ENCODE results near the gene GALK2. TPM values are rescaled to one million over a fixed set of nuclear protein-coding genes. Genes with fewer than 3 reads are reported as not detected.

GALK2 gene
- total RNA-seq, 1 experiment from 2014 or later: 43.5 TPM

GRCh38 chr15:49155834-49156627 is 14.0 kb upstream of the GALK2 start:
- H3K27me3 Mint-ChIP-seq (ENCODE audit: insufficient read depth, unreplicated experiment): no peaks in the 10 kb centered on the region
- H3K9me3 Mint-ChIP-seq (ENCODE audit: unreplicated experiment): no peaks in the 10 kb centered on the region
- ChIA-PET CTCF (interaction anchor here (0.6 to 2.2 kb wide), 4 partner anchors 10 to 979 kb away, joined by 3 to 9 read pairs (median 4); no protein-coding TSS in a partner anchor), POLR2A (interaction anchor here (0.6 to 4.9 kb wide), 42 partner anchors 9 to 1271 kb away, joined by 3 to 140 read pairs (median 4); partner anchors contain the start of genes CEP152, DTWD1, EID1 and FAM227B)
- BruUV-seq (replicated peaks): TSS peak; percentile 52
- peaks cover 25% of the 10 kb centered on the region for H3K4me1 Mint-ChIP-seq (ENCODE audit: insufficient read depth, unreplicated experiment)
- intact Hi-C loops (cut with micrococcal nuclease): loop anchor here (1.0 to 5.0 kb wide), 2 partner anchors 110 to 266 kb away; partner anchors contain the start of genes FGF7 and SECISBP2L
- H3K4me3 Mint-ChIP-seq (ENCODE audit: unreplicated experiment): peak overlapping the region; percentile 98
- TF ChIP-seq, protein P1, sequence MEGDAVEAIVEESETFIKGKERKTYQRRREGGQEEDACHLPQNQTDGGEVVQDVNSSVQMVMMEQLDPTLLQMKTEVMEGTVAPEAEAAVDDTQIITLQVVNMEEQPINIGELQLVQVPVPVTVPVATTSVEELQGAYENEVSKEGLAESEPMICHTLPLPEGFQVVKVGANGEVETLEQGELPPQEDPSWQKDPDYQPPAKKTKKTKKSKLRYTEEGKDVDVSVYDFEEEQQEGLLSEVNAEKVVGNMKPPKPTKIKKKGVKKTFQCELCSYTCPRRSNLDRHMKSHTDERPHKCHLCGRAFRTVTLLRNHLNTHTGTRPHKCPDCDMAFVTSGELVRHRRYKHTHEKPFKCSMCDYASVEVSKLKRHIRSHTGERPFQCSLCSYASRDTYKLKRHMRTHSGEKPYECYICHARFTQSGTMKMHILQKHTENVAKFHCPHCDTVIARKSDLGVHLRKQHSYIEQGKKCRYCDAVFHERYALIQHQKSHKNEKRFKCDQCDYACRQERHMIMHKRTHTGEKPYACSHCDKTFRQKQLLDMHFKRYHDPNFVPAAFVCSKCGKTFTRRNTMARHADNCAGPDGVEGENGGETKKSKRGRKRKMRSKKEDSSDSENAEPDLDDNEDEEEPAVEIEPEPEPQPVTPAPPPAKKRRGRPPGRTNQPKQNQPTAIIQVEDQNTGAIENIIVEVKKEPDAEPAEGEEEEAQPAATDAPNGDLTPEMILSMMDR (IDR thresholded peaks at IDR 0.05; ENCODE audit: unreplicated experiment): no peak
- H3K27ac Mint-ChIP-seq (ENCODE audit: low read depth, unreplicated experiment): peak overlapping the region; percentile 94
- DNase-seq (ENCODE audit: unreplicated experiment): no peak
- H3K36me3 Mint-ChIP-seq (ENCODE audit: insufficient read depth, unreplicated experiment): peaks cover 6% of the 10 kb centered on the region

- Mint-ChIP-seq H3K4me3 (ENCODE audit: unreplicated experiment) (no peak overlapping the region), H3K36me3 (ENCODE audit: insufficient read depth, unreplicated experiment) (no peaks in the 10 kb centered on the region), H3K27me3 (ENCODE audit: insufficient read depth, unreplicated experiment) (no peaks in the 10 kb centered on the region), H3K27ac (ENCODE audit: low read depth, unreplicated experiment) (no peak overlapping the region), H3K9me3 (ENCODE audit: unreplicated experiment) (no peaks in the 10 kb centered on the region), H3K4me1 (ENCODE audit: insufficient read depth, unreplicated experiment) (no peaks in the 10 kb centered on the region)
- TF ChIP-seq, protein P1 (IDR thresholded peaks at IDR 0.05; ENCODE audit: unreplicated experiment): no peak
- intact Hi-C loops (cut with micrococcal nuclease): no loop called here
- CTCF ChIA-PET: interaction anchor here (0.6 kb wide), 1 partner anchor 890 kb away, joined by 3 read pairs; no protein-coding TSS in a partner anchor
- BruUV-seq (replicated peaks): no TSS peak
- POLR2A ChIA-PET: no interaction called here
- DNase-seq (ENCODE audit: unreplicated experiment): no peak
Observed at GRCh38 chr15:49163678-49164077, 6.4 kb upstream of the GALK2 start.

DNA sequence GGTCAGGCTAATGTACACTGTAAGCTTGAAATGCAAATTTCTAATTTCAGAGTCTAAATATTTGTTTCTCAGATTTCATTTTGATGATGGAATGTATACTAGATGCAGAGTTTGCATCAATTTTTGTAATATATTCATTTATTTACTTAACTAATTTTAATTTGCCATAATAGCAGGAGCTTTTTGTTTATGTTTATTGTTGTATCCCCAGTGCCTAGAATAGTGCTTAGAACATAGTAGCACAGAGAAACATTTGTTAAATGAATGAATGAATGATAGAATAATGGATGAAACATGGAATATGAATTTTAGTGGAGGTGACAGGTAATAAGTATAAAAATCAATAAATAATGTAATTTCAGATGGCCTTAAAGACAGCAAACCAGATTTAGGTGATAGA is 5.2 kb upstream of the GALK2 start:
- Mint-ChIP-seq H3K4me1 (ENCODE audit: insufficient read depth, unreplicated experiment) (no peaks in the 10 kb centered on the region), H3K27ac (ENCODE audit: low read depth, unreplicated experiment) (no peak overlapping the region), H3K9me3 (ENCODE audit: unreplicated experiment) (no peaks in the 10 kb centered on the region), H3K36me3 (ENCODE audit: insufficient read depth, unreplicated experiment) (no peaks in the 10 kb centered on the region), H3K4me3 (ENCODE audit: unreplicated experiment) (no peak overlapping the region), H3K27me3 (ENCODE audit: insufficient read depth, unreplicated experiment) (no peaks in the 10 kb centered on the region)
- intact Hi-C loops (cut with micrococcal nuclease): no loop called here
- BruUV-seq (replicated peaks): no TSS peak
- no peak for DNase-seq (ENCODE audit: unreplicated experiment)
- ChIA-PET CTCF (interaction anchor here (0.6 kb wide), 1 partner anchor 82 kb away, joined by 3 read pairs; no protein-coding TSS in a partner anchor), POLR2A (interaction anchor here (2.1 kb wide), 1 partner anchor 9 kb away, joined by 11 read pairs; the partner anchor contains the start of gene COPS2)
- TF ChIP-seq, protein P1 (IDR thresholded peaks at IDR 0.05; ENCODE audit: unreplicated experiment): no peak

DNA sequence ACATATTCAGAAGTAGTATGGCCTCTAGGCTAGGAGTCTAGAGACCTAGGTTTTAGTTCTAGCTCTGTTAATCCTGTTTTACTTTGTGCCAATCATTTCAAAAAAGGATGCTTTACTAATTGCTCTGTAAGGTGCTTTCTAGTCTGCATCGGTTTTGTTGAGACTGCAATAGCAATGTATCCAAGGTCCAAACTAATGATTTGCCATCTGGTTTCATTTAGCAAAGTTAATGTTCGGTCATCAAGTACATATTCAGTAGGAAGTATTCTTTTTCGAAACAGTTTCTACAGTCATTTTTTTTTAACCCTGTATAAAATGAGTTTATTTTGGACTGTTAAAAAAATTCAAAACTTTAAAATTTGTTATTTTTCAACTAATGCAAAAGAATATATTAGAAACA is 2.0 kb upstream of the GALK2 start:
- Mint-ChIP-seq H3K27ac (ENCODE audit: low read depth, unreplicated experiment) (no peak overlapping the region), H3K9me3 (ENCODE audit: unreplicated experiment) (no peaks in the 10 kb centered on the region), H3K4me3 (ENCODE audit: unreplicated experiment) (no peak overlapping the region), H3K36me3 (ENCODE audit: insufficient read depth, unreplicated experiment) (peaks cover 4% of the 10 kb centered on the region), H3K4me1 (ENCODE audit: insufficient read depth, unreplicated experiment) (no peaks in the 10 kb centered on the region), H3K27me3 (ENCODE audit: insufficient read depth, unreplicated experiment) (no peaks in the 10 kb centered on the region)
- DNase-seq (ENCODE audit: unreplicated experiment): no peak
- intact Hi-C loops (cut with micrococcal nuclease): no loop called here
- POLR2A ChIA-PET: interaction anchor here (6.2 kb wide), 1 partner anchor 12 kb away, joined by 140 read pairs; the partner anchor contains the start of gene COPS2
- CTCF ChIA-PET: no interaction called here
- no TSS peak for BruUV-seq (replicated peaks)
- TF ChIP-seq, protein P1 (IDR thresholded peaks at IDR 0.05; ENCODE audit: unreplicated experiment): no peak
